ENCODE results near the gene TYMP.

TYMP gene

GRCh38 chr22:50504369-50505211 lies 25.2 kb downstream of the TYMP start:
- no peak for DNase-seq

GRCh38 chr22:50503475-50504145 lies 26.2 kb downstream of the TYMP start:
- DNase-seq, result no peak

- DNase-seq, result no peak
Measured at GRCh38 chr22:50502628-50503474, 27.0 kb downstream of the TYMP start.

GRCh38 chr22:50502096-50502495 lies 27.7 kb downstream of the TYMP start:
- DNase-seq, result no peak

- DNase-seq, result no peak
Measured at GRCh38 chr22:50500452-50500851, 29.4 kb downstream of the TYMP start.

GRCh38 chr22:50498322-50498890 lies 31.4 kb downstream of the TYMP start:
- DNase-seq, result peak; percentile 49

GRCh38 chr22:50497093-50497492 lies 32.7 kb downstream of the TYMP start:
- DNase-seq, result no peak

GRCh38 chr22:50490531-50491308 lies 39.1 kb downstream of the TYMP start:
- no peak for DNase-seq

- no peak for DNase-seq
Measured at GRCh38 chr22:50489363-50490243, 40.2 kb downstream of the TYMP start.

GRCh38 chr22:50488886-50489285 lies 40.9 kb downstream of the TYMP start:
- no peak for DNase-seq

GRCh38 chr22:50488006-50488677 lies 41.7 kb downstream of the TYMP start:
- DNase-seq, result no peak

- no peak for DNase-seq
Measured at GRCh38 chr22:50487290-50488005, 42.4 kb downstream of the TYMP start.

GRCh38 chr22:50486561-50487289 lies 43.1 kb downstream of the TYMP start, which contains the start of gene MIOX:
TSS of gene MIOX (plus strand) at chr22:50486859. CDS start at chr22:50486898, 39 bp downstream.
- DNase-seq, result no peak

- no peak for DNase-seq
Measured at GRCh38 chr22:50485221-50486131, 44.3 kb downstream of the TYMP start.

- DNase-seq, result no peak
Measured at GRCh38 chr22:50483977-50484853, 45.6 kb downstream of the TYMP start.

- DNase-seq, result no peak
Measured at GRCh38 chr22:50483556-50483955, 46.3 kb downstream of the TYMP start.

- no peak for DNase-seq
Measured at GRCh38 chr22:50483106-50483505, 46.7 kb downstream of the TYMP start.
